HG03520 (cell line): Measurements from ENCODE around the gene PEX14.

Source experiments
- ATAC-seq: cut with Tn5 transposase; IDR thresholded peaks from one replicate; pipeline ENCODE4 v1.9.1; 2021; ENCODE audit warnings: mild to moderate bottlenecking, moderate library complexity; ENCODE audit not compliant: unreplicated experiment

PEX14 gene

DNA sequence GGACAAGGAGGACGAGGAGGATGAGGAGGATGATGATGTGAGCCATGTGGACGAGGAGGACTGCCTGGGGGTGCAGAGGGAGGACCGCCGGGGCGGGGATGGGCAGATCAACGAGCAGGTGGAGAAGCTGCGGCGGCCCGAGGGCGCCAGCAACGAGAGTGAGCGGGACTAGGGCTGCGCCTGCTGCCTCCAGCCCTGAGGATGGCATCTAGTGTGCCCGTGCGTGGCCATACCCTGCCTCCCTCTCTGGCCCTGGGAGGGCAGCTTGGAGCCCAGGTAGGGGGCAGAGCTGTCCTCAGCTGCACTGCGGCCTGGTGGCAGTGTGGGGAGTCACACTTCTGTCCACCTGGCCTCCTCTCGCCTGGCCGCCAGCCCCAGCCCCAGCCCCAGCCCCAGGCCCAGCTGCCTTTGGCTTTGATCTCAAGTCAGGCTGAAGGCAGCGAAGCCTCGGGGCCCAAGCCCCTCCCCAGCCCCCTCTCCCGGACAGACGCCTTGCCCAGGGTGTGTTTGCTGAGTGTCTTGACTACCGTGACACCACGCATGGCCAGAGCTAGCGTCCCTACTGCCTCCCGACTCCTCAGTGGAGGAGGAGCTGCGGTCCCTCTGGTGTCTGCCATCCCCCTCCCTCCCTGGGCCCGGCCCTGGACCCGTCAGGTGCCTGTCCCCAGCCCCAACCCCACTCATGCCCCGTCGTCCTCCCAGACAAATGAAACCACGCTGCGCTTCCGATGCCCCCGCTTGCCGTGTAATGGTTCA is 155.2 kb downstream of the PEX14 start:
- no peak for ATAC-seq

DNA sequence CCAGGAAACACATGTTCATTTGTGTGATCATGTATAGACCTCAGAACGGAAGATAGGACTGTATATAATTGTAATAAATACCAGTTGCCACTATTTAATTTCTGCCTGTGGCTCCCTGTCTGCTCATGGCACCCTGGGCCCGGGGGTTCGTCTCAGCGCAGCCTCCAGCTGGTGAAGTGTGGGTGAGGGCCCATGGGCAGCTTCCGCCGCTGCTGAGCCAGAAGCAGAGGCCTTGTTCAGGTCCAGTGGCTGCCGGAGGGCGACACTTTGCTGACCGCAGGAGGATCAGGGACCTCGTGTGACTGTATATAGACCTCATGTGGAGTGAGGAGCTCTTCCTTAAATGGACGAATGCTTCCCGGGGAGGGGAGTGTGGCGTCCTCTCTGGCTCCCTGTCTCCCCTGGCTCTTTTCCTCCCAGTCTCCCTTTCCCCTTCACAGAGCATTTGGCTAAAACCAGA is 155.9 kb downstream of the PEX14 start:
- ATAC-seq = no peak

DNA sequence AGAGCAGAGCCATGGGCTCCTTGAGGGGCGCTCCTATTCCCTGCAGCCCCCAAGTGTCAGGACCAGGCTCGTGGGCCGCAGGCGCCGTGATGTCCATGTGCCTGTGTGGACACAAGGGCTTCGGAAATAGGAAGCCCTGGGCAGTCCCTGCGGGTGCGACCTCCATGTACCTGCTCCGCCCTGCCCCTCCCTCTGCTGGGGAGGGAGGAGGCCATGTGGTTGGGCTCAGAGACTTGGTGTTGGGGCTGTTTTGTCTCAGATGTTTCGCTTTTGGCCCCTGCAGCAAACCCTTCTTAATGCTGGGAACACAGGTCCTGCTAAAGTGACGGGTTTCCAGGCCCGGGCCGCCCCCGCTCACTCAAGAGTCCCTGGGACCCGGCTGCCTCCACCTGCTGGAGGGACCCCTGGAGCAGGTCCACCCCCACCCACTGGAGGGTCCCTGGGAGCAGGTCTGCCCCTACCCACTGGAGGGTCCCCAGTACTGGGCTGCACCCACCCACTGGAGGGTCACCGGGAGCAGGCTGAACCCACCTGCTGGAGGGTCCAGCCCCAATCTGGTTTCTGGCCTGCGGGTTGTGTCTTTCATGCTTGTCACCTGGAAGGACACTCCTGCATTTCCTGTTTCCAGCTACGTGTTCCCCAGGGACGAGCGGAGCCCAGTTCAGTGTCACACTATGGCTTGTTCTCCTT is 156.5 kb downstream of the PEX14 start:
- ATAC-seq = no peak

DNA sequence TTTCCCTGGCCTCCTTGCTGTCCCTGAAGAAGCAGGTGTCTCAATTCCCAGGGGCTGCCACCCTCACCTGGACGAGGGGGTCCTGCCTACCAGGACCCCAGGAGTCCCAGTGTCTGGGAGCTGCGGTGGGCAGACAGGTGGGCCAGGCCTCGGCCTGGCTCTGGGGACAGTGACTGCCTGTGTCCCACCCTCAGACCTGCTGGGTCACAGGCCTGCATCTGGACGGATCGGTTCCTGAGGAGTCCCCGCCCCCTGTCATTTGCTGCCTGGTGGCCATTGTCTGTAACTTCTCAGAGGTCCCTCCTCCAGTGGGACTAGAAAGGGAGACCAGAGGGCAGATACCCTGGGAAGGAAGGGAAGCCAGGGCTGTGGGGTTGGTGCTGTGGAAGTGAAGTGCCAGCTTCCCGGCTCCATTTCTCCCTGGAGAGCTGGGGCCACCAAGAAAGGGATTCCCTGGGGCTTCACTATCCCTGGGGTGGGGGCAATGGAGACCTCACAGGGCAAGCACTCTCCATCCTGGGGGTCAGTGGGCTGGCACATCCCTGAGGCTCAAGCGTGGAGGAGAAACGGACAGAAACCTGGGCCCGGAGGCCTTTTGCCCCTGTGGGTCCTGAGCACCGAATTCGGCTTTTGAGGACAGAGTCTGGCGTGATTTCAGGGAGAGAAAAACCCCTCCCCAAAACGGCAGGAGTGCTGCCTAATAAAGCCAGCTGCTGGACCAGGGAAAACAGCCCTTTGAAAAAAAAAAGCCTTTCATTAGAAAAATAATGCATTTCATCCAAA is 157.3 kb downstream of the PEX14 start:
- no peak for ATAC-seq

DNA sequence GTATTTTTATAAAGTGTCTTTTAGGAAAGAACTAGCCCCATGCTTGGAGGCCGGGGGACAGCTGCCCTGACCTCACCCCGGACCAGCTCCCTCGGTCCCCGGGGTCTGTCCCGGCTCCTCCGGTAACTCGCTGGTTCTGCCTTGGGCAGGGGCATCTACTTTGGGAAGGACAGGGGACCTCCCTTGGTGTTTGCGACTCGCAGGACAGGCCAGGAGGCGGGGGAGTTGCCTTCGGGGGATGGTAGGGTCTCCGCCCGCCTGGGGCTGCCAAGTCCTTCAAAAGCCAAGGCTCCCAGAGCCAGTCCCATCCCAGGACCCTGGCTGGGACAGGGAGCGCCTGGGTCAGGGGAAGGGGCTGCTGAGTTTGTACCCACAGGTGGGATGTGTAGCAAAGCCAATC is 157.9 kb downstream of the PEX14 start:
- no peak for ATAC-seq

DNA sequence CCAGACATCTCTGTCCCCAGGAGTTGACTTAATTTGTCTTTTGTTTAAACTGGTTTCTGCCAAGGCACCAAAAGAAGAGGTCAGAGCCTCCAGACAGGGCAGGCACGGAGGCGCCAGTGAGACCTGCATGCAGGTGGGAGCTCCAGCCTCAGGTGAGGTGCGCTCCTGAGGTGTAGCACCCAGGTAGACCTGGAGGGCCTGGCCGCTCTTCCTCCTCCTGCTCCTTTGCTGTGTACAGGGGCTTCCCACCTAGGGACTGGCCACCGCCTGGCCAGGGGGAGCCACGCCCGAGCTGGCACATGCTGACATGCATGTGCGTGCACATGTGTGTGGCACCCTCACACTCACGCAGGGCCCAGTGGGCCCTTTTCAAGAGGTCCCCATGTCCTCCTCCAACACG is 158.7 kb downstream of the PEX14 start:
- ATAC-seq = no peak

DNA sequence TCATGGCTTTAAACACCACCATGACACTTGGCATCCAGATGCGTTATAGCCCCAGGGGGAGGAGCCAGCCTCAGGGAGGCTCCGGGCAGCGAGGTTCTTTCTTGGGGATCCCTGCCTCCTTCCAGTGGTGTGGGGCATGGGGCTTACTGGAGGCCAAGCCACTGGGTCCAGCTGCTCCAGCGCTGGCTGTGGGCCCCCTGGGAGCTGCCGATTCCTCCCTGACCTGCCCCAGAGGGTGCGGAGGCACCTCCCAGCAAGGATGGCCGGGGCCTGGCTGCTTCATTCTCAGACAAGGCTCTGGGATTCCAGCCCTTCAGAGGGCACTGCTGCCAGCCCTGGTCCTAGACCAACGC is 159.3 kb downstream of the PEX14 start:
- ATAC-seq = no peak

DNA sequence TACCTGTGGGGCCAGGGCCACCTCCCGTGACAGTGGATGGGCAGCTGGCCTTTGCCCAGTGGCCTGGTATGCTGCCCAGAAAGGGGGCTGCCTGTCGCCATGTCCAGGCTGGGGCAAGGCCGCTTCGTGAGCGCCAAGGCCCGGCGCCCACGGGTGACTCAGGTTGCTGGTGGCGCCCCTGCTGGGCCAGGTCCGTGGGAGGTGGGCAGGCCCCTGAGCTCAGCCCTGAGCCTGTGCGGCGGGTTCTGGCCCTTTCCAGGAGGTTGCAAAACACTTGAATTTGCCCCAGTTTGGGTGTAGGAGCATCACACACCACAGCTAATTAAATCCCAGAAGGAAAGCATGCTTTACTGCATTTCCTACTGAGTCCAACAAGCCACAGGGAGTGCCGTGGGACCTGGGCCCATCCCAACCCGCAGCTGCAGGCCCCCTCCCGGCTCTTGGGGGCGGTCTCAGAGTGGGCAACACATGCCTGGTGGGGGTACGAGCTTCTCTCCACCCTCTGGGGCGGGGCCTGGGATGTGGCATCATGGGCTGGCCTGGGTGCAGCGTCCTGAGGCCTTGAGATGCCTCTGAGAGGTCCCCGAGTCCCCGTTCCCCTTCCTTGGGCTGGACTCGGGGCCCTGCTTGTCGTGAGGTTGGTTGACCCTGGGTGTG is 159.8 kb downstream of the PEX14 start:
- no peak for ATAC-seq

DNA sequence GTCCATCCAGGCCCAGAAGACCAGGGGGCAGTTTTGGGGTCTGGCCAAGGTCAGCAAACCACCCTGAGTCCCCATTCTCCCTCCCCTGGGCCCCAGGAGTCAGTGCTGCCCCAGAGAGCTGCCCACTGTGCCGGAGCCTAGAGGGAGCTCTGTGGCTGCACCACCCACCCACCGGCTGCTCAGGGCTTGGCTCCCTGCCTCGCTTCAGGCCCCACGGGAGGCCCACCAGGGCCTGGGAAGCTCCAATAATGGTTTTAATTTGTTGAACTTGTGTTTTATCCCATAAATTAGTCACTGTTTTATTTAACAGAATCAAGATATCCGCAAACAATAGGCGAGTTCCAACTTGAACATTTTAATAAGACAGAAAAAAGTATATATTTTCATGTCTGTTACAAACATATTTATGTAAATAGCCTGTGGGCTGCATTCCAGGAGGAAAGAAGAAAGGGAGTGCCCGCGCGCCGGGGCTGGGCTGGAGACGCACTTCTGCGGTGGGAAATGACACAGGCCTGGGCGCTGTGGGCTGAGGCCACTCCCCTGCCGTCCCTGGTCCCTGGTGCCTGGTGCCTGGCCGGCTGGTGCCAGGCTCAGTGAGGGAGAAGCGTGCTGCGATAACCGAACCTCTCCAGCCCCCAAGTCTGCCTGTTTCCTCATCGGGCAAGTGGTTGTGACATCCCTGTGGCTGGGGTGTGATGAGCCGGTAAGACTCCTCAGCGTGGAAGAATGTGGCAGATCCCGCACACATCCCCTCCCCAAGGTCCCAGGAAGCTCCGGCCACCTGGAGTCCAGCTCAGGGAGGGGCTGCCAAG is 160.5 kb downstream of the PEX14 start:
- no peak for ATAC-seq

DNA sequence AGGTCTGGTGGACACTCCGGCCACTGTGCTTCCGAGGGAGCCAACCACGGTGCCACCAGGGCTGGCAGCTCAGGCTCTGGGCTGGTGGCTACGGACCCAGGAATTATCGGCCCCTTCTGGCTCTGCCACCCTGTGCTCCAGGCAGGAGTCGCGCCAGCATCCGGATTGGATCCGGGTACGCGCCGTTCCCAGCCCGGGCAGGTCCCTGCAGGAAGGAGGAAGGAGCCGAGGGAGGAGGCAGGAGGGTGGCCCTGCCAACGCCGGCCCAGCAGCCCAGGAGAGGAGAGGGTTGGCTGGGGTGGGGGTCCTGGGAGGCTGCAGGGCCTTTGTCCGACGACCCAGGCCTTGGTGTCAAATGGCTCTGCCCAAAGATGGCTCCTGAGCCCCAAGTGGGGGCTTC is 161.2 kb downstream of the PEX14 start:
- ATAC-seq = no peak

DNA sequence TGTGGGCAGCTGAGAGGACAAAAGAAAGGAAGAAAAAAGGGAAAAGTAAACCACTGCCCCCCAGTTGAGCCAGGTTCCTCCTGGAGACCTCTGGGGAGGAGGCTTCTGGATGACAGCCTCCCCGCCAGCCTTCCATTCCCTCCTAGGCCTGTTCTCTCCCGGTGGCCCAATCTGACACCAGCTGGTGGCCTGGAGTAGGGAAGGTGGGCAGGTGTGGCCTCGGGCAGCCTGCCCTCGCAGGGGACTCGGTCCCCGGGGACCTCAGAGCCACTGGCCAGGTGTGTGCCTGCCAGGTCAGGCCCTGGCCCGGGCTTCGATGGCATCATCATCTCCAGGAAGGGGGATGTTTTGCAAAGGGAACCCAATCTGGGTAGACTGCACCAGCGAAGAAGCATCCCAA is 162.7 kb downstream of the PEX14 start:
- ATAC-seq = no peak

DNA sequence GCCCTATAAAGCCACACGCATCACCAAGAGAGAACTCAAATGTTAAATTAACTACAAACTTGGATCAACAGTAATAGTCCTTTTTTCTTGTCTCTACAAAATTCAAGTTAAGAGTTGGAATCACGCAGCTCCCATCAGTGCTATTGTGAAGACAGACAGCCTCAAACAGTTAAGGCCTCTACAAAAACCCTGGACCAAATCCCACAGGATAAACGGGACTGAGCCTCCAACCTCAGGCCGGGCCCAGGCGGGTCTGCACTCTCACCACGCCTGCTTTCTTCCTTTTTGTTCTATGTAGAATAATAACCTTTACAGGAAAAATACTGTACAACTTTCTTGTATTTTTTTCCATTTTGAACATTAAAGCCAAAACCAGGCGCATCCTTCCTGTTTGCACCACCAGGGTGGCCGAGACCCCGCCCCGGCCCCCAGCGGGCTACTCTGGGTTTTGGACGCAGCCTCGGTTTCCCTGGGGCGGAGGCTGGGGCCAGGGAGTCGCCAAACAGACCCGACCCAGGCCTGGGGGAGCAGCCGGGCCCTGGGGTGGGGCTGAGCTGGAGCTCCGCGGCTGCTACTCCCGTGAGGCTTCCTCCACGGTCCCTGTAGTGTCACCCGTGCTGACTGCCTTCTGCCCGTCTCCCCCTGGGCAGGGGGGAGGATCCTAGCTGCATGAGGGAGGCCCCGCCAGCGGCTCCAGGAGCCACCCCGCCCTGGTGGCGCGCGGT is 163.2 kb downstream of the PEX14 start:
- ATAC-seq = no peak

DNA sequence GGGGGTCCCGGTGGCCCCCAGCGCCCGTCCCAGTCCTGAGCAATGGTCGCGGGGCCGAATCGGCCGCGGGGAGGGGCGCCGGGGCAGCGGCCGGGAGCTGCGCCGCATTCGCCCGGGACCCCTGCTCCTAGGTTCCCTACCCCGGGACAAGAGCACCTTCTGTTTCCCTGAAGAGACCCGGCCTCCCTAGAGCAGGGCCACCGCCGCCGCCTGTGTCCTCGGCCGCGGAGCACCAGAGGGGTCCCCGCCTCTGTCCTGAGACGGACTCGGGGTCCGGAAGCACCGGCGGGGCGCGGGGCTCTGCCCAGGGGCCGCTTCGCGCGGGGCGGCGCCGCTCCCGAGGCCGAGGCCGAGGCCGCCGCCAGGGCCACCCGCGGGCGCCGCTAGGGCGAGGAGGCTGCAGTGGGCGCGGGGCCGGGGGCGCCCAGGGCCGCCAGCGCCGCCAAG is 163.8 kb downstream of the PEX14 start:
- no peak for ATAC-seq

DNA sequence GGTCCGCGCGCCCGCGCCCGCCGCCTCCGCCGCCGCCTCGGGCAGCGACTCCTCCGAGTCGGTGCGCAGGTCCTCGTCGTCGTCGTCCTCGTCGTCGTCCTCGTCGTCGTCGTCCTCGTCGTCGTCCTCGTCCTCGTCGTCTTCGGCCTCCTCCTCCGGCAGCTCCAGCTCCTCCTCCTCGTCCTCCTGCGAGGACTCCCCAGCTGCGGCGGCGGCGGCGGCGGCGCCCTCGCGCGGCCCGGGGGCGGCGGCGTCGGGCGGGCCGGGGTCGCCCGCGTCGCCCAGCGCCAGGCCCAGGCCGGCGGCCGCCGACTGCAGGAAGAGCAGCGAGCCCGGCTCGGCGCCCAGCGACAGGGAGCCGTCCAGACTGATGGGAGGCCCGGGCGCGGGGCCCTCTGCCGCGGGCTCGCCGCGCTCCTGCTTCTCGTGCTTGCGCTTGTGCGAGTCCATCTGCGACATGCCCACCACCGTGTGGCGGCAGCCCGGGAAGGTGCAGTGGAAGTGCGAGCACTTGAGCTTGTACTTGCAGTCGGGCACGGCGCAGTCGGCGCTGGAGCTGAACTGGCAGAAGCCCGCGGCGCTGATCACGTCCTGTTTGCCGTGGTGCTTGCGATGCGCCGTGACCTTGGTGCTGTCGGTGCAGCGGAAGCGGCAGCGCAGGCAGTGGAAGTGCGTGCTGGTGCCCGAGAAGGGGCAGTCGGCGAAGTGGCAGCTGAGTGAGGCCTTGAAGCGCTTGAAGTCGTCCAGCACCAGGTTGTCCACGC is 164.4 kb downstream of the PEX14 start:
- ATAC-seq = no peak

DNA sequence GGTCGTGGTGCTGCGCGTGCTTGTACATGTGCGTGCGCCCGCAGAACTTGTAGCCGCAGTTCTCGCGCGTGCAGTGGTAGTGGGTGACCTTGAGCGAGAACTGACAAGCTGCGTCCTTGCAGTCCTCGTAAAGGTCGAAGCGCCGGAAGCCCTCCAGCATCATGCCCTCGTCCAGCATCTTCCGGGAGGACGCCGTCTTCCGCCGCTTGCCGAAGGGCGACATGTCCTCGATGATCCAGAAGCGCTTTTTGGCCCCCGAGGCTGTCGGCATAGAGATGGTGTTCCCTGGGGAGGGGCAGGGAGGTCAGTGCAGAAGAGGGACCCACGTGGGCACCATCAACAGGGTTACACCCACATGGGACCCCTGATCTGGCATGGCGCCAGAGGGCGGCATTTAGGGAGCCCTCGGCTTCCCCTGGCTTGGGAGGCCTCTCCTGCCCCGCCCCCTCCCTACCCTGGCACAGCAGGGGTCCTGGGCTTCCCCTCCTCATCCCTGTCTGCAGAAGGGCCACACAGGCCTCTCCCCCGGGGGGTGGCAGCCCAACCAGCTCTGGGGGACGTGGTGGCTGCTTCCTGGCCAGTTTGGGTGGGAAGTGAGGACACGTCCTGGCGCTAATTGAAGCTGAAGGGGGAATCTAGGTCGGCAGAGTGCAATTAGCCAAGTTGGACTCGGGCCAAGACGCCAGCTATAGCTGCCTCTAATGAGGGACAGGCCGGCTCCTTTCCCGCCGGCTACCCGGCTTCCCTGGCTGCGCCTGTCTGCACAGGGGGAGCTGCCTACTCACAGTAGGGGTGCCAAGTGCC is 165.2 kb downstream of the PEX14 start:
- ATAC-seq = no peak

DNA sequence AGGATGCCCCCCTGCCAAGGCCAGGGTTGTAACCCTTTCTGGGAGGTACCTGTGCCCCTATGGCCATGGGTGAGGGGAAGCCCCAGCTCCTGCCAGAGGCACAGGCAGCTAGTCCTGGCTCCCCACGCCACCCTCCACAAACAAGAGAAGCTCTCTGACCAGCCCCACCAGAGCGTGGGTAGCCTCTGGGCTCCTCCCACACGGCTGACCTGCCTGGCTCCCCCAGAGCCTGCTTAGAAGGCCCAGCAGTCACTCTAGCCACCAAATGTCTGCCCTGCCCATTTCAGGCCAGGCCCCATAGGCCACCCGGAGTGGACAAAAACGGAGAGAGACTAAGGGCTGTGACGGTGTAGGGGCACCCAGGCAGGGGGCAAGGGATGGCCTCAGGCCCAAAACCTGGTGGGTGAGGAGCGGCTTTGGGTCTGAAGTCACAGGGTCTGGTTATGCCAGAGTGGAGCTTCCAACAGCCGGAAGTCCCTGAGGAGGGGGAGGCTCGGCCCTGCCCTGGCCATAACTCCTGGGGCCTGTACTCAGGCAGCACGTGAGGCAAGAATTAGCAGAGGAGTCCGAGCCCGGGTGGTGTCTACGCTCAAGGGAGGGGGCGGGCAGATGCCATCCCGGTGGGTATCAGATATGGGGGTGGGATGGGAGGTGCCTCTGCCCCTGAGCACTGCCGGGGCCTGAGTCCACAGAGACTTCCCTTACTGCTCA is 166.2 kb downstream of the PEX14 start:
- no peak for ATAC-seq

DNA sequence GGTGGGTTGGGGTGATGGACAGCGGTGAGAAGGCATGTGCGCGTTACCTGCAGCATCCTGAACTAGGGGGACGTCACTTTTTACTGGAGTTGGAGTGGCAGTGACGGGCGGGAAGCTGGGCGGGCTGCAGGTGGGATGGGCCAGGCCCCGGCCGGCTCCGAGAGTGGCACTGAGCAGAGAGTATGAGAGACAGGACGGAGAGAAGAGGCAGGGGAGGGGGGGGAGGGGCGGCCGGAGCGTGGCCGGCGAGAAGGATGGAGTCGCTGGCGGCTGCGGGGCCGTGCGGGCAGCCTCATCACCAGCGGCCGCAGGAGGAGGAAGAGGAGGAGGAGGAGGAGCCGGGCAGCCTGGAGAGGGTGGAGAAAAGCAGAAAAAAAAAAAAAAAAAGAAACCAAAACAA is 167.2 kb downstream of the PEX14 start:
- no peak for ATAC-seq
